Activated CD8-positive, alpha-beta T cell treated with anti-CD3 and anti-CD28 coated beads, Interleukin-2, amount 10 ng/mL, durations not matched to agents 7 days and 5 days (primary cell): ENCODE results near the gene UBE2U. TPM values are rescaled to one million over a fixed set of nuclear protein-coding genes. Genes with fewer than 3 reads are reported as not detected.
"Not testable (repeated sequence)": the region's sequence is repeated elsewhere in the genome, so short reads cannot be mapped to it uniquely, and the experiment has no call there.

ENCODE experiments used
- ATAC-seq: fragments of 150-1000 bp; cut with Tn5 transposase; one replicate; pipeline ENCODE4 v1.10.0; 2021; ENCODE audit warnings: moderate library complexity
- CTCF ChIA-PET: fragments of 350-600 bp; sonication (Branson Sonifier 250); formaldehyde crosslinking; loops from one replicate; lab custom pipeline; 2021; ENCODE audit warnings: antibody characterized with exemption; lab: Charles Lee
- POLR2A ChIA-PET: fragments of 350-600 bp; sonication (Branson Sonifier 250); formaldehyde crosslinking; loops from one replicate; lab custom pipeline; 2021; ENCODE audit warnings: antibody characterized with exemption; lab: Charles Lee
- DNase-seq: peaks from one replicate; pipeline ENCODE4 v3.0.0-alpha.2; 2020
- H3K27ac Mint-ChIP-seq: one replicate; pipeline ENCODE4 v1.8.0; 2021; ENCODE audit warnings: mild to moderate bottlenecking, mixed read lengths
- H3K27me3 Mint-ChIP-seq: one replicate; pipeline ENCODE4 v1.8.0; 2021; ENCODE audit warnings: low read depth, mixed read lengths
- H3K36me3 Mint-ChIP-seq: one replicate; pipeline ENCODE4 v1.8.0; 2021; ENCODE audit warnings: low read depth, mixed read lengths
- H3K4me1 Mint-ChIP-seq: one replicate; pipeline ENCODE4 v1.8.0; 2021; ENCODE audit warnings: low read depth, mixed read lengths
- H3K4me3 Mint-ChIP-seq: one replicate; pipeline ENCODE4 v1.8.0; 2021; ENCODE audit warnings: mild to moderate bottlenecking, mixed read lengths
- H3K9me3 Mint-ChIP-seq: one replicate; pipeline ENCODE4 v1.8.0; 2022; ENCODE audit warnings: mixed read lengths; ENCODE audit not compliant: insufficient read depth
- total RNA-seq, 2 experiments: library from RNA; stranded (reverse); gene quantifications; one replicate each; pipeline ENCODE4 v1.2.3, GENCODE V29; 2021

Gene UBE2U
- total RNA-seq, 2 experiments from 2014 or later, result not detected

- ATAC-seq (peak; percentile 15), DNase-seq (no peak)
- peaks cover 21% of the 10 kb centered on the region for H3K4me1 Mint-ChIP-seq
- H3K27ac Mint-ChIP-seq, result peak overlapping the region; percentile 62
- H3K27me3 Mint-ChIP-seq, result peaks cover 14% of the 10 kb centered on the region
- peak overlapping the region; percentile 35 for H3K4me3 Mint-ChIP-seq
- ChIA-PET CTCF (interaction anchor here (0.7 to 5.9 kb wide), 6 partner anchors 106 to 633 kb away, joined by 3 to 46 read pairs (median 10); no protein-coding TSS in a partner anchor), POLR2A (no interaction called here)
- no peaks in the 10 kb centered on the region for H3K9me3 Mint-ChIP-seq
- no peaks in the 10 kb centered on the region for H3K36me3 Mint-ChIP-seq
These were observed 39.7 kb downstream of the UBE2U start for GRCh38 chr1:64242895-64243756.

GRCh38 chr1:64243757-64244080 lies 40.3 kb downstream of the UBE2U start:
- POLR2A ChIA-PET, result no interaction called here
- H3K27ac Mint-ChIP-seq, result peak overlapping the region; percentile 62
- CTCF ChIA-PET, result interaction anchor here (0.7 to 5.9 kb wide), 5 partner anchors 12 to 633 kb away, joined by 3 to 46 read pairs (median 15); no protein-coding TSS in a partner anchor
- no peak for DNase-seq
- no peak for ATAC-seq
- peaks cover 21% of the 10 kb centered on the region for H3K4me1 Mint-ChIP-seq
- peaks cover 14% of the 10 kb centered on the region for H3K27me3 Mint-ChIP-seq
- no peaks in the 10 kb centered on the region for H3K9me3 Mint-ChIP-seq
- peak overlapping the region; percentile 35 for H3K4me3 Mint-ChIP-seq
- no peaks in the 10 kb centered on the region for H3K36me3 Mint-ChIP-seq

- Mint-ChIP-seq H3K27ac (no peak overlapping the region), H3K4me1 (peaks cover 21% of the 10 kb centered on the region)
These were observed 42.1 kb downstream of the UBE2U start for GRCh38 chr1:64245495-64245894.

GRCh38 chr1:64246294-64246917 lies 43.0 kb downstream of the UBE2U start:
- ATAC-seq (no peak), DNase-seq (no peak)
- H3K36me3 Mint-ChIP-seq, result no peaks in the 10 kb centered on the region
- peaks cover 6% of the 10 kb centered on the region for H3K27me3 Mint-ChIP-seq
- no peak overlapping the region for H3K4me3 Mint-ChIP-seq
- H3K4me1 Mint-ChIP-seq, result peaks cover 21% of the 10 kb centered on the region
- H3K9me3 Mint-ChIP-seq, result no peaks in the 10 kb centered on the region
- POLR2A ChIA-PET, result no interaction called here
- CTCF ChIA-PET, result interaction anchor here (0.6 to 5.9 kb wide), 20 partner anchors 11 to 795 kb away, joined by 3 to 46 read pairs (median 3); no protein-coding TSS in a partner anchor
- no peak overlapping the region for H3K27ac Mint-ChIP-seq

More at GRCh38 chr1:64245495-64245894, 42.1 kb downstream of the UBE2U start:
- Mint-ChIP-seq H3K4me3 (peak overlapping the region; percentile 22), H3K36me3 (no peaks in the 10 kb centered on the region), H3K27me3 (peaks cover 10% of the 10 kb centered on the region), H3K9me3 (no peaks in the 10 kb centered on the region)
- peak; percentile 33 for ATAC-seq
- POLR2A ChIA-PET, result no interaction called here
- no peak for DNase-seq
- CTCF ChIA-PET, result interaction anchor here (0.5 to 5.9 kb wide), 6 partner anchors 108 to 776 kb away, joined by 3 to 46 read pairs (median 10); no protein-coding TSS in a partner anchor

GRCh38 chr1:64248065-64248464 lies 44.6 kb downstream of the UBE2U start:
- POLR2A ChIA-PET, result no interaction called here
- ATAC-seq, result no peak

GRCh38 chr1:64250472-64250871 lies 47.0 kb downstream of the UBE2U start:
- H3K4me1 Mint-ChIP-seq, result not testable (repeated sequence)

More at GRCh38 chr1:64248065-64248464, 44.6 kb downstream of the UBE2U start:
- DNase-seq, result no peak
- Mint-ChIP-seq H3K4me3 (no peak overlapping the region), H3K27ac (no peak overlapping the region), H3K27me3 (peaks cover 8% of the 10 kb centered on the region), H3K36me3 (no peaks in the 10 kb centered on the region), H3K4me1 (peaks cover 18% of the 10 kb centered on the region), H3K9me3 (no peaks in the 10 kb centered on the region)
- CTCF ChIA-PET, result interaction anchor here (0.6 to 5.9 kb wide), 3 partner anchors 17 to 621 kb away, joined by 3 to 46 read pairs (median 3); no protein-coding TSS in a partner anchor

GRCh38 chr1:64251971-64252370 lies 48.5 kb downstream of the UBE2U start:
- H3K36me3 Mint-ChIP-seq, result no peaks in the 10 kb centered on the region

More at GRCh38 chr1:64250472-64250871, 47.0 kb downstream of the UBE2U start:
- H3K9me3 Mint-ChIP-seq, POLR2A ChIA-PET, H3K4me3 Mint-ChIP-seq, H3K36me3 Mint-ChIP-seq, H3K27ac Mint-ChIP-seq, ATAC-seq, CTCF ChIA-PET, DNase-seq: not testable (repeated sequence)
- peaks cover 29% of the 10 kb centered on the region for H3K27me3 Mint-ChIP-seq

GRCh38 chr1:64257233-64257632 lies 53.8 kb downstream of the UBE2U start:
- ATAC-seq, H3K27ac Mint-ChIP-seq, H3K36me3 Mint-ChIP-seq, H3K9me3 Mint-ChIP-seq, H3K4me3 Mint-ChIP-seq, DNase-seq, POLR2A ChIA-PET, H3K4me1 Mint-ChIP-seq: not testable (repeated sequence)
- peaks cover 46% of the 10 kb centered on the region for H3K27me3 Mint-ChIP-seq
- CTCF ChIA-PET, result interaction anchor here (1.7 kb wide), 1 partner anchor 11 kb away, joined by 6 read pairs; no protein-coding TSS in a partner anchor

More at GRCh38 chr1:64251971-64252370, 48.5 kb downstream of the UBE2U start:
- no peak for DNase-seq
- ChIA-PET CTCF (no interaction called here), POLR2A (no interaction called here)
- Mint-ChIP-seq H3K27me3 (peaks cover 36% of the 10 kb centered on the region), H3K4me1 (no peaks in the 10 kb centered on the region), H3K27ac (no peak overlapping the region), H3K9me3 (peaks cover 4% of the 10 kb centered on the region), H3K4me3 (no peak overlapping the region)
- ATAC-seq, result no peak

GRCh38 chr1:64258444-64258843 lies 55.0 kb downstream of the UBE2U start:
- POLR2A ChIA-PET, H3K27ac Mint-ChIP-seq, CTCF ChIA-PET: not testable (repeated sequence)

GRCh38 chr1:64263335-64263734 lies 59.9 kb downstream of the UBE2U start:
- Mint-ChIP-seq H3K36me3 (no peaks in the 10 kb centered on the region), H3K4me1 (no peaks in the 10 kb centered on the region), H3K27ac (no peak overlapping the region), H3K9me3 (no peaks in the 10 kb centered on the region), H3K4me3 (no peak overlapping the region), H3K27me3 (peaks cover 13% of the 10 kb centered on the region)
- DNase-seq (no peak), ATAC-seq (no peak)
- POLR2A ChIA-PET, result no interaction called here
- CTCF ChIA-PET, result interaction anchor here (0.9 kb wide), 1 partner anchor 17 kb away, joined by 3 read pairs; no protein-coding TSS in a partner anchor

More at GRCh38 chr1:64258444-64258843, 55.0 kb downstream of the UBE2U start:
- not testable (repeated sequence) for H3K4me3 Mint-ChIP-seq, DNase-seq, ATAC-seq, H3K4me1 Mint-ChIP-seq, H3K9me3 Mint-ChIP-seq, H3K36me3 Mint-ChIP-seq
- peaks cover 41% of the 10 kb centered on the region for H3K27me3 Mint-ChIP-seq

GRCh38 chr1:64263856-64264255 lies 60.4 kb downstream of the UBE2U start:
- H3K27ac Mint-ChIP-seq, result no peak overlapping the region
- ChIA-PET POLR2A (no interaction called here), CTCF (no interaction called here)
- no peak for DNase-seq
- H3K4me3 Mint-ChIP-seq, result no peak overlapping the region
- no peaks in the 10 kb centered on the region for H3K36me3 Mint-ChIP-seq
- H3K4me1 Mint-ChIP-seq, result no peaks in the 10 kb centered on the region
- H3K9me3 Mint-ChIP-seq, result no peaks in the 10 kb centered on the region
- H3K27me3 Mint-ChIP-seq, result peaks cover 13% of the 10 kb centered on the region
- ATAC-seq, result no peak
